Left cardiac atrium (tissue), 4 donors: Measurements from ENCODE around the gene PCDH19. TPM values are rescaled to one million over a fixed set of nuclear protein-coding genes. Genes with fewer than 3 reads are reported as not detected.

Experiments used
- ATAC-seq, 2 donors: fragments of 200-7000 bp; cut with Tn5 transposase; one replicate each; pipeline ENCODE4 v1.9.1; 2020; ENCODE audit warnings: mild to moderate bottlenecking in 2 of 2, moderate library complexity in 2 of 2
- DNase-seq: peaks from one replicate; pipeline ENCODE4 v3.0.0-alpha.2; 2020
- intact Hi-C, 2 donors: fragments of 100-400 bp; cut with DNase I; formaldehyde crosslinking; loops; one replicate each; pipeline versions ENCODE4 v1.14.1 to v1.15.1; 2022 to 2023
- total RNA-seq, 2 donors: library from RNA; stranded (reverse); fragmentation: NEBNext Ultra II Directional; extraction: Animal tissue kit (Norgen Biotek cat#: 25700); gene quantifications; one replicate each; pipeline ENCODE4 v1.2.1, GENCODE V29; 2021
- donor health status: DM: no; HTN: yes; CAD: no.
- donor health status: DM: no; HTN: yes; CAD: no; lungs with severe emphysema.
- donor health status: DM: yes; HTN: yes; CAD: no.
- donor health status: Dilated cardiomyopathy.

The PCDH19 gene
- total RNA-seq, 2 donors from 2014 or later, result 0.76 to 1.0 TPM

DNA sequence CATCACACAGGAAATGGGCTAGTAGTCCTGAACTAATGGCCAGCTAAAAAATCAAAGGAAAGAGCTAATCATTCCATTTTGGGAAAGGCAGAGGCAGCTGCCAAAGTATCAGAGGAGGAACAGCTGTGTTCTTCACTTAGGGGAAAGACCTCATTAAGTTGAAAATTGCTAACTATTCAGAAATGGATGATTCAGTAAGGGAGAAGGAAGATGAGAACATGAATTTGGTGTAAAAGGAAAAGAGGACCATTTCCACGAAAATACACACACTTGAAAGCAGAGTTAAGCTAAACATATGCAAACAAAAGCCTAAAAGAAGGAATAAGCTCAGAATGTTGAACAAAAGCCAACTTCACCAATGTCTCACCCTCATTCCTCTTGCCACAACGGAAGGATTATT lies 90.4 kb downstream of the PCDH19 start:
- no peak for ATAC-seq
- intact Hi-C loops, result no loop called here
- DNase-seq, result no peak

DNA sequence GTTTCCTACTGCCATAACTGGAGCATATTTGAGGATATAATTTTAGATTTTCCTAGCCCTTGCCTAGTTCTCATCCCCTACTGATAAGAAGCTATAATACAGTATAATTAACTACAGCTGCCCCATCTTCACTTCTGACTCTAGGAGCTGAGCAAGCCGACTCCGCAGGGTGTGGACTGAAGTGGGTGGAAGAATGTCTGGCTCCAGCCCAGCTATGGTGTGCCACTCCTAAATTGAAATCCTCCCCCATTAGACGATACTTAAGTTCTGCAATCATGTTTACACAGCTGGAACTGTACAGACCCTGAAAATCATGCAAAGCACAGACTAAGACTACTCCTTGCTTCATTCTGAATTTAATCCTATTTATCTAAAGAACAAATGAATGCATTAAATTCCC lies 93.1 kb downstream of the PCDH19 start:
- intact Hi-C loops, result no loop called here
- ATAC-seq, result peak in 1 of 2 donors; percentile 75
- DNase-seq, result no peak

DNA sequence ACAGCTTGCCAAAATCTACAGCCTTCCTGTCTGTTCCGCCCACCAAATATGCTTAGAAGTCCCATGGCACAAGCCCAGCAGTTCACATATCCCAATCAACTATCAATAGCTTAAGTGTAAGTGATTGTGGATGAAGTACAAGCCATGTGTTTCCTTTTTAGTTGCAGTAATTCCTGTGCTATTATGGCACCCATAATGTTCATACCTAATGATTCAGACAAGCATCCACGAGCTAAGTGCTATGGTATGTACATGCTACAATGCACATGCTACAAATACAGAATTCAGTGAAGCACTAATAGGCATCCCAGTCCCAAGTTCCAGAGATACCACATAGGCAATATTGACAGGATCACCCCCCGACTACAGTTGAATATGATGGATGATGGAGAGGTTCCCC lies 94.5 kb downstream of the PCDH19 start:
- ATAC-seq (no peak), DNase-seq (no peak)
- intact Hi-C loops, result no loop called here

- intact Hi-C loops, result no loop called here
- ATAC-seq (no peak), DNase-seq (no peak)
Measured at GRCh38 chrX:100299559-100299958, 110.5 kb downstream of the PCDH19 start.

DNA sequence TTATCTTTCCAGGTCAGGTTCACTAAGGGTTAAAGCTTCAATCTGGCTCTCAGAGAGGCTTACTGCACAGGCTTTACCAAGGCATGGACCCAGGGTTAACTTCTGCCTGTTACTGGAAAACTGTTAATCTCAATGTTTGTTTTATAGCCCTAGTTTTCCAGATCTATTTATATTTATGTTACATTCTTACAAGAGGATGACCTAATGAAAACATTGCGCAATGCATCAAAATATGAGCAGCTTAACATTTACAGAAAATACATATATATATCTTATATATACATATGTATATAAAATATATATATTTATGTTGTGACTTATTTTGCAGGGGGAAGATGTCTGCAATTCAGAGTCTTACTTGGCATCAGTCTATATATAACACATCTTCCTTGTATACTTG lies 112.3 kb downstream of the PCDH19 start:
- ATAC-seq (no peak), DNase-seq (no peak)
- intact Hi-C loops, result no loop called here

- ATAC-seq (no peak), DNase-seq (no peak)
- intact Hi-C loops, result no loop called here
Measured at GRCh38 chrX:100296183-100296753, 113.8 kb downstream of the PCDH19 start.

GRCh38 chrX:100294965-100295364 lies 115.1 kb downstream of the PCDH19 start:
- DNase-seq, result no peak
- intact Hi-C loops, result no loop called here

DNA sequence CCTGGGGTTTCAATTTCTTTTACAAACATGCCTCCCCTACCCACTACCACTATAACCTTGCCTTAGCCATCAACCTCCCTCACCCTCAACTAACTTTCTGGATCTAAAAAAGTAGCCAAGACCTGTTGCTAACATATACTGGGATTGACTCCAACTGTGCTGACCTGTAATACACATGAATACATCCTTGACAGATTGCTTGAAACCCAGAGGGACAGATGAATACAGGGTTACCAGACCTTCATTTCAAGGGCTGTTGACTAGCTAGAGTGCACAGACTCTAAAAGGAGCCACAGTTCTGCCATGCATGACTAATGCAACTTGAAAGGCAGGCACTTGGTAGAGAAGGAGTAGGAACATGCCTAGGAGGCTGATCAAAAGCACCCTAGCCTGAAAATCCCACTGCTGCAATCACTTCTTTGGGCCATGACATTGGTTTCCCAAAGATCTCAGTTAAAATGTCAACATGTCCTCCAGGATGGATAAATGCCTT lies 121.0 kb downstream of the PCDH19 start:
- DNase-seq (no peak), ATAC-seq (no peak)
- intact Hi-C loops, result no loop called here

More at GRCh38 chrX:100294965-100295364, 115.1 kb downstream of the PCDH19 start:
- no peak for ATAC-seq

DNA sequence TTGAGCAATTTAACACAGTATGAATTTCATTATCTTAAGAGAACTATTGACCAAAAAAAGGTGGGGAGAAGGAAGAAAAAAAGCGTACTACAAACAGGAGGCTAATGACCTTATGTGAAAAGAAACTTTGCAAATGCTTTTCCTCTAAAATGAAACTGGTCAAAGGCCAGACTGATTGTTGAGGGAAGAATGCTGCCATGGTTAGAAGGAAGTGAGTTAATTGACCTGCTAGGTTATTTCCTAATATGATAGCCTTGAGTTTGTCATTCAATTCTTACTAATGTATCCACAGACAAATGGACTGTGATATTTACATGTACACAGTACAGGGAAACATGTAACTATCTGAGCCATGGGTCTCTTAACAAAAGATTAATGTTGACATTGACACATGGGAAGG lies 132.8 kb downstream of the PCDH19 start:
- ATAC-seq (no peak), DNase-seq (no peak)
- intact Hi-C loops, result no loop called here

DNA sequence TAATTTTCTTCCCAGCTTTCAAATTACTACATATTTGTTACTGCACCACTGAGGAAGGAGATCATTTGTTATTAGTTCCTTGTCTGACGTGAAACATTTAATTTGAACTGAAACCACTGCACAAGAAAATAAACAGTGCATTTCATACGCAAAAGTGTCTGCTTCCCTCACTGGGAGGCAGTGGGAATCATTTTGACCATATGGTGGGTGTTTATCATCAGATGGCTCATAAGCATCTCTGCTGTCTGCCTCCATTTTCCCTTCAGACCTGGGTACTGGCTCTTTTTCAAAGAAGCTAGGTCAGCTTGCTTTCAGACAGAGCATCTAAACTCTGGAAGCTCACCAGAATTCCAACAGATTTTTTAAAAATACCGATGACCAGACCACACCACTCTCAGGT lies 135.2 kb downstream of the PCDH19 start:
- ATAC-seq, result no peak
- intact Hi-C loops, result no loop called here
- no peak for DNase-seq

GRCh38 chrX:100265179-100265578 lies 144.9 kb downstream of the PCDH19 start:
- intact Hi-C loops, result no loop called here
- DNase-seq (no peak), ATAC-seq (no peak)

GRCh38 chrX:100264200-100264599 lies 145.9 kb downstream of the PCDH19 start:
- ATAC-seq, result no peak
- no peak for DNase-seq
- intact Hi-C loops, result no loop called here

DNA sequence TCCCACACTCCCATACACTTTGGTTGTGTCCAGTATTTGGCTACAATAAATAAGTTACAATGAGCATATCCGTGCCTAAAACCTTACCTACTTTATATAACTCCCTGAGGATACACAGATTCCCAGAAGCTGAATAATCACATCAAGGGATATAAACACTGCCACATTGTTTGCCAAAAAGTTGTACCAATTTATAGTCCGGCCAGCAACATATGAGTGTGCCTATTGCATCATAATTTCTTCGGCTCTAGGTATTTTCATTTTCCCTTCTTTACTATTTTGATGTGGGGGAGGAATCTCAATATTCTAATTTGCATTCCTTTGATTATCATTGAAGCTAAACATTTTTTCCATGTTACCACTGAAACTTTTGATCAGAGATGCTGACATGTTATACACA lies 146.4 kb downstream of the PCDH19 start:
- DNase-seq (no peak), ATAC-seq (no peak)
- intact Hi-C loops, result no loop called here

- DNase-seq (no peak), ATAC-seq (no peak)
- intact Hi-C loops, result no loop called here
Measured at GRCh38 chrX:100248885-100249493, 161.1 kb downstream of the PCDH19 start.

GRCh38 chrX:100247826-100248225 lies 162.2 kb downstream of the PCDH19 start:
- intact Hi-C loops, result no loop called here
- ATAC-seq (no peak), DNase-seq (no peak)

DNA sequence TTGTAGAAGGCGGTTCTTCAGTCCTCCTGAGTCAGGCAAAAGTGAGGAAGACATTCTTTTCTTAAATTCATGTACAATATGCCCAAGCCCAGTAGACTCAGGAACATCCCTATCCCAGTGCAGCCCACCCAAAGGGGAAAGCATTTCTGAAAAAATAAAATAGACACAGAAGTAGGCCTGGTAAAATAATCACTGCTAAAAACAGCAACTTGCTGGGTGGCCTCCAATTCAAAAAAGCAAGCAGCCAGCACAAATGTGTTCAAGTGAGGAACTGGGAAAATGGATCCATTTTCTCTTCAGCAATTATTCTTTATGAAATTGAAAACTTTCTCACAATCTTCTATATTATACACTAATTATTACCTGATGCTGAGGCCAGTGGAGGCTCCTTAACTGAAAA lies 165.4 kb downstream of the PCDH19 start:
- intact Hi-C loops, result no loop called here
- ATAC-seq (no peak), DNase-seq (no peak)

Other genes with a start within 250 kb of the PCDH19 start
- 1 to 10 TPM in 1 of 2 donors, under 1 TPM in 1; 0.77 to 1.8 TPM for gene TNMD, start 174.7 kb upstream of the PCDH19 start, total RNA-seq
- gene TSPAN6, start 226.5 kb upstream of the PCDH19 start, total RNA-seq, result 10 to 100 TPM in 1 of 2 donors, 1 to 10 TPM in 1; 8.0 to 10.1 TPM
- 10 to 100 TPM; 20.4 to 37.4 TPM for gene SRPX2, start 233.9 kb upstream of the PCDH19 start, total RNA-seq